NCI-H1092 treated with DMSO at 0.1 percent for 48 hours (cell line): ENCODE results near the gene PALB2.

ENCODE experiments used
- DNase-seq: peaks from one replicate; lab custom pipeline; 2025; lab: John Stamatoyannopoulos, UW

The PALB2 gene

GRCh38 chr16:23640931-23641765, at the start of gene PALB2, which contains the start of gene DCTN5:
PALB2 (minus strand) TSS chr16:23641310; CDS start chr16:23641157, 153 bp downstream.
DCTN5 (plus strand) TSS chr16:23641466; CDS start chr16:23641543, 77 bp downstream.
- DNase-seq, result peak; percentile 92

- DNase-seq, result no peak
Observed at GRCh38 chr16:23689442-23690187, 48.5 kb upstream of the PALB2 start.

GRCh38 chr16:23687034-23687808, 46.1 kb upstream of the PALB2 start:
- no peak for DNase-seq

GRCh38 chr16:23683487-23683886, 42.4 kb upstream of the PALB2 start:
- no peak for DNase-seq

GRCh38 chr16:23682181-23682580, 41.1 kb upstream of the PALB2 start:
- DNase-seq, result no peak

GRCh38 chr16:23679986-23680336, 38.9 kb upstream of the PALB2 start:
- DNase-seq, result no peak

- peak; percentile 17 for DNase-seq
Observed at GRCh38 chr16:23679274-23679985, 38.3 kb upstream of the PALB2 start.

- peak; percentile 81 for DNase-seq
Observed at GRCh38 chr16:23678430-23679273, 37.5 kb upstream of the PALB2 start, which contains the start of gene PLK1. PLK1 (plus strand) TSS chr16:23678889; CDS start chr16:23678933, 44 bp downstream.

GRCh38 chr16:23676924-23677480, 35.9 kb upstream of the PALB2 start:
- DNase-seq, result no peak

- no peak for DNase-seq
Observed at GRCh38 chr16:23673971-23674614, 33.0 kb upstream of the PALB2 start.

- DNase-seq, result no peak
Observed at GRCh38 chr16:23670137-23670776, 29.1 kb upstream of the PALB2 start.

- no peak for DNase-seq
Observed at GRCh38 chr16:23668873-23669272, 27.8 kb upstream of the PALB2 start.

GRCh38 chr16:23668225-23668624, 27.1 kb upstream of the PALB2 start:
- DNase-seq, result no peak

- DNase-seq, result no peak
Observed at GRCh38 chr16:23667355-23667659, 26.2 kb upstream of the PALB2 start.

- no peak for DNase-seq
Observed at GRCh38 chr16:23666571-23667354, 25.7 kb upstream of the PALB2 start.

GRCh38 chr16:23663918-23664317, 22.8 kb upstream of the PALB2 start:
- no peak for DNase-seq

GRCh38 chr16:23651943-23652468, 10.9 kb upstream of the PALB2 start:
- no peak for DNase-seq

- DNase-seq, result no peak
Observed at GRCh38 chr16:23650674-23651416, 9.7 kb upstream of the PALB2 start.
